Inflammatory macrophage treated with lipopolysaccharide for 4 hours (primary cell): Measurements from ENCODE around the gene CDR2L.
"Not testable (repeated sequence)": the region's sequence is repeated elsewhere in the genome, so short reads cannot be mapped to it uniquely, and the experiment has no call there.

Experiments used
- DNase-seq: peaks from one replicate; pipeline ENCODE4 v3.0.0-alpha.2; 2020

Gene CDR2L

DNA sequence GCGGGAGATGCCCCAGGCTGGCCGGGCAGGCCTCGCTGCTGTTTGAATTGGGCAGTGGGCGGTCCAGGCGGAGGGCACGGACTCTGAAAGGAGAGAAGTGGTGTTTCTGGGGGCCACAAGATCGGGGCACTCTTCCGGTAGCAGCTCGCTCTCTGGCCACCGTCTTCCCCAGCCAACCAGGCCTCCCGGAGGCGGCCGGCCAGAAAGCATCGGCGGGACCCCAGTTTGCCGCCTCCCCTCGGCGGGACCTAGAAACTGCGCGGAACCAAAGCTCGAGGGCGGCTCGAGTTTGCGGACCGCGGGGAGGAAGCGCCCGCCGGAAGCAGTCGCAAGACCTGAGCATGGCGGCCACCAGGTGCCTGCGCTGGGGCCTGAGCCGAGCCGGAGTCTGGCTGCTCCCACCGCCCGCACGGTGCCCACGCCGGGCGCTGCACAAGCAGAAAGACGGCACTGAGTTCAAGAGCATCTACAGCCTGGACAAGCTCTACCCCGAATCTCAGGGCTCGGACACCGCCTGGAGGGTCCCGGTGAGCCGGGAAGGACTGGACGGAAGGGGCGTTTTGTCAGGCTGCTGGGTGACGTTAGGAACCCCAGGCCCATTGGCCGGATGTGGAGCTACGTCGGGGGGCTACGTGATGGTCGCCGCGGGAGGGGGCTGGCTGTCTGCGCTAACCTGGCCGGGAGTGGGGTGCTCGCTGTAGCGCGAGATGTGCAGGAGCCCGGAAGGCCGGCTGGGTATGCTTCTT is 25.1 kb downstream of the CDR2L start, which contains the start of gene MRPL58:
TSS of gene MRPL58 (plus strand) at position 325 of the 746 bp plus-strand sequence. CDS start at position 342, 17 bp downstream.
- peak; percentile 78 for DNase-seq

GRCh38 chr17:75013092-75013559 is 25.7 kb downstream of the CDR2L start:
- DNase-seq = no peak

DNA sequence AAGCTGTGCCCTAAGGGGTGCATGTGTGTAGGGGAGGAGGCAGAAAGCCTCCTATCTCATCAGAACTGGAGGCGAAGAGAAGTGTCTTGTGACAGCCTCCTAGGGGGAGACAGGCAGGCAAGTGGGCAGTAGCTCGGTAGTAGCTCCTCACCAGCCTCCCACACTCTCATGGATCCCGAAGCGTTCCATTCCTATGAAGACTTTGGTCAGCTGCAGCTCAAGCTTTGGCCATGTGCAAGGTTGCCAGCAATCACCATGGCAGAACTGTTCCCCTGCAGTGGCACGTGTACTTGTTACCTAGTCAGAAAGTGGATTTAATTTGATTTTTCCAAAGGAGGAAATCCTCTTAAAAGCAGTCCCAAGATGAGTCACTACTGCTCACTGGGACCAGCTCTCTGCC is 31.7 kb downstream of the CDR2L start:
- no peak for DNase-seq

DNA sequence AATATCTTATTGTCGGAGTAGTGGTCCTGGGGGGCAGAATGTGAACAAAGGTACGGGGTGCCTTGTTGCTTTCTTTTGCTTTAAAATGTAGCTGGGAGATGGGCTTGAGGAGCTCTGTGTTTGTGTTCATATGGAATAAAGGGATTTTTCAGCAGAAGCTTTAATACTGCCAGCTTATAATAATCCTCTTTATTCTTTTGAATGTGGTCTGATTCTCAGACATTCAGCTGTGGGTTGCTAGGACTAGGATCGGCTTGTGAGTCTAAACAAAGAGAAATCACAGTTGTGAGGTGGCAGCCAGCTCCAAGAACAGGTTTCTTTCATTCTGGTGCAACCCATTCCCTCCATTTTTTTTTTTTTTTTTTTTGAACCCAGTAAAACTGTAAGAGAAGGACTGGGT is 32.3 kb downstream of the CDR2L start:
- DNase-seq = no peak

DNA sequence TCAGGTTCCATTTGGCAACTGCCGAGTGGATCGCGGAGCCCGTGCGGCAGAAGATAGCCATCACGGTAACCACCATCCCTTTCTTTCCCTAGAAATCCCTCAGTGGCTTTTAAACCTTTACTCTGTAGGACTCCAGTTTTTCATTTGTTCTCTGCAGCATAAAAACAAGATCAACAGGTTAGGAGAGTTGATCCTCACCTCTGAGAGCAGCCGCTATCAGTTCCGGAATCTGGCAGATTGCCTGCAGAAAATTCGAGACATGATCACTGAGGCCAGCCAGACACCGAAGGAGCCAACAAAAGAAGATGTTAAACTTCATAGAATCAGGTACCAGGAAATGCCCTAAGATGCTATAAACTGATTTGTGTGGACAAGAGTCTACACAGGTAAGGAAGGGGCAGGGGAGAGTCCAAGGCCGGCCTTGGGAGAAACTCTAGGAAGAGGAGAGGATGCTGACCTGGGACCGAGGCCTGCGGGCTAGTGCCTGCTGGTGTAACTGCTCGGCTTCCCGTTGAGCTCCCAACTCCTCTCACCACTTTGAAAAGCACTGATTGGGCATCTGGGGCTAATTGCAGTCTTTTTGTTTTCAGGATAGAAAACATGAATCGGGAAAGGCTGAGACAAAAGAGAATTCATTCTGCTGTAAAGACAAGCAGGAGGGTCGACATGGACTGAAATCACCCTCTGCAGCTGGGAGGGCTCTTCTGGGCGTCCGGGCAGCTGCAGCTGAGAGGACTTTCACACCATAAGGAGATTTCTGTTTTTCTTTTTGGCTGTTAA is 33.1 kb downstream of the CDR2L start:
- no peak for DNase-seq

DNA sequence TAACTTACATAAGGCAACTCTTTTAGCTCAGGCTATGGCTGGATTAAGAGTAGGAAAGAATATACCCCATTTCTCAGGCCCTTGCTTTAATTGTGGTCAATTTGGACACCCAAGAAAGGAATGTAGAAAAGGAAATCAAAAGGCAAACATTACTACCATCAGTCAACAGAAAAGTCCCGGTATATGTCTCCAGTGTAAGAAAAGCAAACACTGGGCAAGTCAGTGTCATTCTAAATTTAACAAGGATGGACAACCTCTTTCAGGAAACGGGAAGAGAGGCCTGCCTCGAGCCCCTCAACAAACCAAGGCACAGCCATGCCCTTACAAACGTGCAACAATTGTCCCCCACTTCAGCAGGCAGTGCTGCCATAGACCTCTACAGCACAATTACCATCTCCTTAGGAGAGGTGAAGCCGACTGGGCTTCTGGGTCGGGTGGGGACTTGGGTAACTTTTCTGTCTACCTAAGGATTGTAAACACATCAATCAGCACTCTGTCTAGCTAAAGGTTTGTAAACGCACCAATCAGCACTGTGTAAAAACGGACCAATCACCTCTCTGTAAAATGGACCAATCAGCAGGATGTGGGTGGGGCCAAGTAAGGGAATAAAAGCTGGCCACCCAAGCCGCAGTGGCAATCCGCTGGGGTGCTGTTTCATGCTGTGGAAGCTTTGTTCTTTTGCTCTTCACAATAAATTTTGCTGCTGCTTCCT is 37.4 kb downstream of the CDR2L start:
- DNase-seq = no peak

- not testable (repeated sequence) for DNase-seq
Measured at GRCh38 chr17:75025398-75025734, 37.9 kb downstream of the CDR2L start.

- peak; percentile 17 for DNase-seq
Measured at GRCh38 chr17:75026650-75027049, 39.2 kb downstream of the CDR2L start.

DNA sequence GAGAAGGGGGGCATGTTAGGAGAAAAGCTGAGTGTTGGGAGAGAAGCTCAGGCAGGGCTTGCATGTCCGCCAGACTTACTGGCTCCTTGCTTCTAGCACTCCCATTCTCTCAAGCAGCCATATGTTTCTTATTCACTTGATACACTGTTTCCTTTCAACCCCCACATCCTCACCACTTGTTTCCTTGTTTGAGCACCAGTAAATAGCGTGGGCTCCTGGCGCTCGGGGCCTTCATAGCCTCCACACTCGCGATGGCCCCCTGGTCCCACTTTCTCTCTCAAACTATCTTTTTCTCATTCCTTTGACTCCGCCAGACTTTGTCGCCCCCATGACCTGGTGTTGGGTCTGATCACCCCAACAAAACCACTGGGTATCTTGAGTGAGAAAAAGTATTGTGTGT is 42.7 kb downstream of the CDR2L start:
- DNase-seq = no peak

GRCh38 chr17:75031972-75032719 is 44.7 kb downstream of the CDR2L start:
- DNase-seq = peak; percentile 86

- no peak for DNase-seq
Measured at GRCh38 chr17:75032720-75033280, 45.4 kb downstream of the CDR2L start.

DNA sequence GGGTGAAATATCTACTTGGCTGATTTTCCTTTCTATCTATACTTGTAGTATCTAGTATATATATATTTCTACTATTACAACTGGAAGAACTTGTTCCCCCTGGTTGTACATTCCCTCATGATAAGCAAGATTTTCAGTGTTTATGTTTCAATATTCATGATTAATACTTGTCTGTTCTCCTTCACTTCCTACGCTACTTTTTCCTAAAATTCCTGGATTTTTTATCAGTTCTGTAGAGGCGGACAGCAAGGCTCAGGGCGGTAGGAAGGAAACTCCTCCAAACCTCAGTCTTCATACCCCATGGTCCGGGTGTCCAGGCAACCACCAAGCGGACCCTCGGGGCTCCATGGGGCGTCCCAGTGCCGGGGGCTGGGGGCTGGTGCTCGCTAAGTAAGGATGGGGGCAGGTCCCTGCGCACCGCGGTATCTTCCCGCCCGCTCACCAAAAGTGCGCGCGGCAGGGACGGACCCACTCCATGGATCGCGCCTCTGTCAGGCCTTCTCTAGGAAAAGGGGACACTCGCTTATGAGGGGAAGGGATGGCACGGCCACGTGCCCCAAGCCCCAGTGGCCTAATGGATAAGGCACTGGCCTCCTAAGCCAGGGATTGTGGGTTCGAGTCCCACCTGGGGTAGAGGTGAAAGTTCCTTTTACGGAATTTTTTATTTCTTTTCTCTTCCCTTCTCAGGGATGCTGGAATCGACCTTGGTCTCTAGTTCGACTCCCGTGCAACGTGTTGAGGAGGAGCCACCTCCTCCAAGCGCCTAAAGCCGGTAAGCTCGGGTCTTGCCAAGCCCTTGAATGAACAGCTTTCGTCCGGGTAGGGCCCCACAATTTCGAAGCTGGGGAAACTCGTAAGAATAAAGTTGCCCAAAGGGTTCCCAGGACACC is 46.2 kb downstream of the CDR2L start:
- peak; percentile 84 for DNase-seq

- DNase-seq = peak; percentile 87
Measured at GRCh38 chr17:75034236-75034908, 46.9 kb downstream of the CDR2L start.

DNA sequence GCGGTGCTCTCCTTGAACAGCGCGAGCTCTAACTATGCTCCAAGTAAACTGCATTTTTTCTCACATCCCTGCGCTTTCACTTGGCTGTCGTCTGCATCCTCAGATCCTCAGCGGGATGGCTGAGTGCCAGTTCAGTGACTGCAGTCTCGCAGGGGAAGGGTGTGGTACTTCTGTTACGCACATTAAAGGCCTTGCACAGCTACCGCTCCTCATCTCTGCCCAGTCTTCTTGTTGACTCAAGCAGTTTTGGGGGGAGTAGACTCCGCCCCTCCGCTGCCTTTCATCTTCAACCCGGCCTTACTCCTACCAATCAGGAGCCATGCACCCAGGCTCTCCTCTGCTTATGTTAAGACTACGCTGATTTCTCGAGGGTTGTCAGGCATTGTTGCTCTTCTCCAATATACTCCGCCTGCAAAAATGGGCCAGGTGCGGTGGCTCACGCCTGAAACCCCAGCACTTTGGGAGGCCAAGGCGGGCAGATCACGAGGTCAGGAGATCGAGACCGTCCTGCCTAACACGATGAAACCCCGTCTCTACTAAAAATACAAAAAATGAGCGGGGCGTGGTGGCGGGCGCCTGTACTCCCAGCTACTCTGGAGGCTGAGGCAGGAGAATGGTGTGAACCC is 49.3 kb downstream of the CDR2L start:
- peak; percentile 75 for DNase-seq

DNA sequence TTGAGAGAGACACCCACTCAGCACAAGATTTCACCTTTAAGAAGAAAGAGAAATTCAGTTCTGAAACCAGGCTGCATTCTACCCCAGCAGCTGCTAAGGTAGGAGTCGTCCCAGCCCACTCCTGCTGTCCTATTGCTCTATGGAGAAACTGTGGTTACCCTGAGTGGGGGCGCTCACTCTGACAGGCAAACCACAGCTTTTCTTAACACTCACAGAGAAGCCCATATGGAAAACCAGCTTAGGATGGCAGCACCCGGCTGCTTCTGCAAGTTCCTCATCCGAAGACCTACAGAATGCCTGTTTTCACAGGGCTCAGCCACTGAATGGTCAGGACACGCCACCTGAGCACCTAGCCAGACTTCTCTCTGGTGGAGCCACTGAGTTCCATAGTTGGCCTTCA is 51.8 kb downstream of the CDR2L start:
- DNase-seq = no peak

- DNase-seq = no peak
Measured at GRCh38 chr17:75041656-75042280, 54.3 kb downstream of the CDR2L start.

GRCh38 chr17:75043789-75044188 is 56.4 kb downstream of the CDR2L start:
- not testable (repeated sequence) for DNase-seq

DNA sequence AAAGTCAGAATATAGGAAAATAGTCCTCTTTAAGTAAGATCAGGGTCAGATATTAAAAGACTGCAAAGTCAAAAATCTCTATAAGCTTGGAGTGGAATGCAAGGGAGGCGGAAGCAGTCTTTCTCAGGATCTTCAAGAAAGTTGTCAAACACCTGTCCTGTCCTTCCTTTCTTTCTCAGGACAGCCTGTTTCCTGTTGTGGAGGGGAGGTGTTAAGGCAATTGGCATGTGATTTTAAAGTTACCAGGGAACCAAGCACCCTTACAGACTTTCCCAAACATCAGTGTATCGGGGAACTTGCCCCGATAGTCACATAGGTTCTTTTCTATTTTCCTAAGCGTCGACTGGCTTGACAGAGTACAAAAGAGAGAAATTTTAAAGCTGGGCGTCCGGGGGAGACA is 57.3 kb downstream of the CDR2L start:
- DNase-seq = no peak

DNA sequence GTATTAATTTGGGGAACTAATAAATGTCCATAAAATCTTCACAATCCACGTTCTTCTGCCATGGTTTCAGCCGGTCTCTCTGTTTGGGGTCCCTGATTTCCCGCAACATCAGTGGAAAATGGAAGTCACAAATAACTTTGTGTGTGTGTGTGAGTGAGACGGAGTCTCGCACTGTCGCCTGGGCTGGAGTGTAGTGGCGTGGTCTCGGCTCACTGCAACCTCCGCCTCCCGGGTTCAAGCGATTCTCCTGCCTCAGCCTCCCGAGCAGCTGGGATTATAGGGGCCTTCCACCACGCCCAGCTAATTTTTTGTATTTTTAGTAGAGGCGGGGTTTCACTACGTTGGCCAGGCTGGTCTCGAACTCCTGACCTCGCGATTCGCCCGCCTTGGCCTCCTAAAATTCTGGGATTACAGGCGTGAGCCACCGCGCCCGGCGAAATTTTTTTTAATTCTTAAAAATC is 58.5 kb downstream of the CDR2L start:
- not testable (repeated sequence) for DNase-seq
